Measurements from ENCODE around the gene RNF144B.
"Not testable (repeated sequence)": the region's sequence is repeated elsewhere in the genome, so short reads cannot be mapped to it uniquely, and the experiment has no call there.

RNF144B gene

GRCh38 chr6:18353251-18353650 lies 33.9 kb upstream of the RNF144B start:
- H3K27me3 ChIP-seq (ENCODE audit: control insufficient read depth, insufficient read depth, low read length), result no peaks in the 10 kb centered on the region
- H3K9ac ChIP-seq (ENCODE audit: low read depth, low read length), result no peak overlapping the region
- H3K36me3 ChIP-seq (ENCODE audit: control insufficient read depth, insufficient read depth, low read length), result no peaks in the 10 kb centered on the region
- H3K4me3 ChIP-seq (ENCODE audit: low read depth, low read length), result no peak overlapping the region
- H3K9me3 ChIP-seq (ENCODE audit: control insufficient read depth, insufficient read depth, low read length), result no peaks in the 10 kb centered on the region
- H3K4me1 ChIP-seq (ENCODE audit: control insufficient read depth, insufficient read depth, low read length), result no peaks in the 10 kb centered on the region

GRCh38 chr6:18357546-18357945 lies 29.6 kb upstream of the RNF144B start:
- H3K9me3 ChIP-seq (ENCODE audit: control insufficient read depth, insufficient read depth, low read length); H3K36me3 ChIP-seq (ENCODE audit: control insufficient read depth, insufficient read depth, low read length); H3K27me3 ChIP-seq (ENCODE audit: control insufficient read depth, insufficient read depth, low read length); H3K4me3 ChIP-seq (ENCODE audit: low read depth, low read length); H3K4me1 ChIP-seq (ENCODE audit: control insufficient read depth, insufficient read depth, low read length); H3K9ac ChIP-seq (ENCODE audit: low read depth, low read length): not testable (repeated sequence)

GRCh38 chr6:18359237-18359885 lies 27.8 kb upstream of the RNF144B start:
- Histone ChIP-seq H3K9me3 (ENCODE audit: control insufficient read depth, insufficient read depth, low read length) (no peaks in the 10 kb centered on the region), H3K4me1 (ENCODE audit: control insufficient read depth, insufficient read depth, low read length) (no peaks in the 10 kb centered on the region), H3K27me3 (ENCODE audit: control insufficient read depth, insufficient read depth, low read length) (no peaks in the 10 kb centered on the region), H3K9ac (ENCODE audit: low read depth, low read length) (no peak overlapping the region), H3K4me3 (ENCODE audit: low read depth, low read length) (no peak overlapping the region), H3K36me3 (ENCODE audit: control insufficient read depth, insufficient read depth, low read length) (no peaks in the 10 kb centered on the region)

GRCh38 chr6:18360188-18360587 lies 27.0 kb upstream of the RNF144B start:
- H3K4me3 ChIP-seq (ENCODE audit: low read depth, low read length), result no peak overlapping the region
- H3K9ac ChIP-seq (ENCODE audit: low read depth, low read length), result no peak overlapping the region
- H3K27me3 ChIP-seq (ENCODE audit: control insufficient read depth, insufficient read depth, low read length), result no peaks in the 10 kb centered on the region
- no peaks in the 10 kb centered on the region for H3K9me3 ChIP-seq (ENCODE audit: control insufficient read depth, insufficient read depth, low read length)
- no peaks in the 10 kb centered on the region for H3K36me3 ChIP-seq (ENCODE audit: control insufficient read depth, insufficient read depth, low read length)
- no peaks in the 10 kb centered on the region for H3K4me1 ChIP-seq (ENCODE audit: control insufficient read depth, insufficient read depth, low read length)

GRCh38 chr6:18362058-18362561 lies 25.0 kb upstream of the RNF144B start:
- H3K9ac ChIP-seq (ENCODE audit: low read depth, low read length), result no peak overlapping the region
- H3K4me3 ChIP-seq (ENCODE audit: low read depth, low read length), result no peak overlapping the region
- no peaks in the 10 kb centered on the region for H3K4me1 ChIP-seq (ENCODE audit: control insufficient read depth, insufficient read depth, low read length)
- H3K9me3 ChIP-seq (ENCODE audit: control insufficient read depth, insufficient read depth, low read length), result no peaks in the 10 kb centered on the region
- no peaks in the 10 kb centered on the region for H3K27me3 ChIP-seq (ENCODE audit: control insufficient read depth, insufficient read depth, low read length)
- no peaks in the 10 kb centered on the region for H3K36me3 ChIP-seq (ENCODE audit: control insufficient read depth, insufficient read depth, low read length)

- no peak overlapping the region for H3K9ac ChIP-seq (ENCODE audit: low read depth, low read length)
- no peaks in the 10 kb centered on the region for H3K36me3 ChIP-seq (ENCODE audit: control insufficient read depth, insufficient read depth, low read length)
- H3K9me3 ChIP-seq (ENCODE audit: control insufficient read depth, insufficient read depth, low read length), result no peaks in the 10 kb centered on the region
- H3K27me3 ChIP-seq (ENCODE audit: control insufficient read depth, insufficient read depth, low read length), result no peaks in the 10 kb centered on the region
- H3K4me3 ChIP-seq (ENCODE audit: low read depth, low read length), result no peak overlapping the region
- H3K4me1 ChIP-seq (ENCODE audit: control insufficient read depth, insufficient read depth, low read length), result no peaks in the 10 kb centered on the region
These were observed 23.4 kb upstream of the RNF144B start for GRCh38 chr6:18363746-18364145.

GRCh38 chr6:18364561-18364960 lies 22.6 kb upstream of the RNF144B start:
- not testable (repeated sequence) for H3K4me3 ChIP-seq (ENCODE audit: low read depth, low read length); H3K9ac ChIP-seq (ENCODE audit: low read depth, low read length); H3K9me3 ChIP-seq (ENCODE audit: control insufficient read depth, insufficient read depth, low read length); H3K36me3 ChIP-seq (ENCODE audit: control insufficient read depth, insufficient read depth, low read length); H3K4me1 ChIP-seq (ENCODE audit: control insufficient read depth, insufficient read depth, low read length); H3K27me3 ChIP-seq (ENCODE audit: control insufficient read depth, insufficient read depth, low read length)

GRCh38 chr6:18367371-18367770 lies 19.8 kb upstream of the RNF144B start:
- Histone ChIP-seq H3K36me3 (ENCODE audit: control insufficient read depth, insufficient read depth, low read length) (no peaks in the 10 kb centered on the region), H3K4me1 (ENCODE audit: control insufficient read depth, insufficient read depth, low read length) (no peaks in the 10 kb centered on the region), H3K27me3 (ENCODE audit: control insufficient read depth, insufficient read depth, low read length) (no peaks in the 10 kb centered on the region), H3K4me3 (ENCODE audit: low read depth, low read length) (no peak overlapping the region), H3K9ac (ENCODE audit: low read depth, low read length) (no peak overlapping the region), H3K9me3 (ENCODE audit: control insufficient read depth, insufficient read depth, low read length) (no peaks in the 10 kb centered on the region)

- Histone ChIP-seq H3K4me1 (ENCODE audit: control insufficient read depth, insufficient read depth, low read length) (no peaks in the 10 kb centered on the region), H3K4me3 (ENCODE audit: low read depth, low read length) (no peak overlapping the region), H3K27me3 (ENCODE audit: control insufficient read depth, insufficient read depth, low read length) (no peaks in the 10 kb centered on the region), H3K9me3 (ENCODE audit: control insufficient read depth, insufficient read depth, low read length) (no peaks in the 10 kb centered on the region), H3K36me3 (ENCODE audit: control insufficient read depth, insufficient read depth, low read length) (no peaks in the 10 kb centered on the region), H3K9ac (ENCODE audit: low read depth, low read length) (no peak overlapping the region)
These were observed 18.7 kb upstream of the RNF144B start for GRCh38 chr6:18368277-18369105.

- H3K9me3 ChIP-seq (ENCODE audit: control insufficient read depth, insufficient read depth, low read length), result no peaks in the 10 kb centered on the region
- H3K27me3 ChIP-seq (ENCODE audit: control insufficient read depth, insufficient read depth, low read length), result no peaks in the 10 kb centered on the region
- H3K36me3 ChIP-seq (ENCODE audit: control insufficient read depth, insufficient read depth, low read length), result no peaks in the 10 kb centered on the region
These were observed 16.1 kb upstream of the RNF144B start for GRCh38 chr6:18371010-18371409.

GRCh38 chr6:18371656-18372055 lies 15.5 kb upstream of the RNF144B start:
- no peaks in the 10 kb centered on the region for H3K9me3 ChIP-seq (ENCODE audit: control insufficient read depth, insufficient read depth, low read length)
- no peak overlapping the region for H3K4me3 ChIP-seq (ENCODE audit: low read depth, low read length)
- no peaks in the 10 kb centered on the region for H3K36me3 ChIP-seq (ENCODE audit: control insufficient read depth, insufficient read depth, low read length)
- H3K27me3 ChIP-seq (ENCODE audit: control insufficient read depth, insufficient read depth, low read length), result no peaks in the 10 kb centered on the region
- no peak overlapping the region for H3K9ac ChIP-seq (ENCODE audit: low read depth, low read length)
- no peaks in the 10 kb centered on the region for H3K4me1 ChIP-seq (ENCODE audit: control insufficient read depth, insufficient read depth, low read length)

More at GRCh38 chr6:18371010-18371409, 16.1 kb upstream of the RNF144B start:
- Histone ChIP-seq H3K4me1 (ENCODE audit: control insufficient read depth, insufficient read depth, low read length) (no peaks in the 10 kb centered on the region), H3K9ac (ENCODE audit: low read depth, low read length) (no peak overlapping the region), H3K4me3 (ENCODE audit: low read depth, low read length) (no peak overlapping the region)
